K562 (cell line): ENCODE data around the gene MED16. TPM values are rescaled to one million over a fixed set of nuclear protein-coding genes. Genes with fewer than 3 reads are reported as not detected.
A peak's percentile ranks its signal among the peaks of the same experiment; 100 is the strongest.

Source experiments
- FOS ChIP-seq: IDR thresholded peaks from 3 replicates; pipeline ENCODE4 v1.6.1; 2011; ENCODE audit not compliant: insufficient read length; ENCODE audit errors: extremely low read depth
- GABPB2 ChIP-seq: fragments of 250-450 bp; sonication (Bioruptor Pico); conservative IDR thresholded peaks from 2 replicates; pipeline ENCODE4 v1.5.1; 2021; ENCODE audit warnings: mild to moderate bottlenecking
- ILF3 ChIP-seq: fragments of 450-650 bp; IDR thresholded peaks from 2 replicates; pipeline ENCODE4 v1.6.1; 2018; ENCODE audit warnings: antibody characterized with exemption, mild to moderate bottlenecking, moderate library complexity, borderline replicate concordance
- JUN ChIP-seq, 2 experiments: sonication (generic) in 1 of 2; formaldehyde crosslinking in 1 of 2; IDR thresholded peaks; 2 replicates each; pipeline versions ENCODE4 v1.6.1 to v1.8.0; 2012 to 2022; ENCODE audit warnings: borderline replicate concordance in 2 of 2, mild to moderate bottlenecking in 2 of 2, improper control_type of control experiment in 1 of 2, low read depth in 1 of 2, low read length in 1 of 2, missing genetic modification reagents in 1 of 2
- KDM1A ChIP-seq, 2 experiments: fragments of 450-650 bp; IDR thresholded peaks; 2 replicates each; pipeline ENCODE4 v1.6.1; 2016; ENCODE audit warnings: mild to moderate bottlenecking in 2 of 2
- L3MBTL2 ChIP-seq: fragments of 450-650 bp; IDR thresholded peaks from 2 replicates; pipeline ENCODE4 v1.6.1; 2016; ENCODE audit warnings: mild to moderate bottlenecking, moderate library complexity
- POLR2AphosphoS5 ChIP-seq: IDR thresholded peaks from 2 replicates; pipeline ENCODE4 v1.6.1; 2011; ENCODE audit warnings: mild to moderate bottlenecking, low read depth, low read length, moderate library complexity; ENCODE audit not compliant: control insufficient read depth, insufficient read depth
- PRMT5 ChIP-seq: sonication (generic); formaldehyde crosslinking; IDR thresholded peaks from 2 replicates; pipeline ENCODE4 v1.5.0; 2020; ENCODE audit warnings: missing genetic modification reagents
- RBM25 ChIP-seq: fragments of 200-400 bp; formaldehyde crosslinking; IDR thresholded peaks from 2 replicates; pipeline ENCODE4 v1.6.1; 2018; ENCODE audit warnings: low read length, low read depth, moderate library complexity; ENCODE audit not compliant: severe bottlenecking
- SIN3A ChIP-seq, 2 experiments: fragments of 150-350 bp in 1 of 2; IDR thresholded peaks; 2 replicates each; pipeline ENCODE4 v1.6.1; 2011 to 2016; ENCODE audit warnings: borderline replicate concordance in 2 of 2, low read depth in 2 of 2, low read length in 2 of 2, mild to moderate bottlenecking in 2 of 2, moderate library complexity in 2 of 2; ENCODE audit not compliant: control insufficient read depth in 1 of 2
- polyA plus RNA-seq, 8 experiments: library from polyadenylated mRNA; depleted of rRNA in 4 of 8; stranded (reverse) in 5 of 8; unstranded in 3 of 8; fragments of >200 nt; fragmentation: Nextera tagmentation in 2 of 8; fragmentation: Illumina TruSeq in 1 of 8; extraction: Ambion mirVana in 2 of 8; extraction: Trizol in 1 of 8; gene quantifications; 2 replicates each; pipeline versions ENCODE4 v1.2.1 to v1.2.3, GENCODE V29; 2011 to 2014; ENCODE audit warnings: inconsistent platforms in 1 of 8, missing spikeins in 1 of 8
- total RNA-seq, 7 experiments: library from RNA; depleted of rRNA in 6 of 7; stranded (reverse); fragments of >200 nt in 6 of 7; fragmentation: Illumina TruSeq in 2 of 7; extraction: Trizol in 2 of 7; gene quantifications; 2 replicates each; pipeline versions ENCODE4 v1.2.1 to v1.2.3, GENCODE V29; 2011 to 2021; ENCODE audit warnings: low replicate concordance in 1 of 7
- TF ChIP-seq, protein P1 (sequence below): sonication (generic); formaldehyde crosslinking; IDR thresholded peaks from 2 replicates; pipeline ENCODE4 v1.8.1; 2023; ENCODE audit warnings: mild to moderate bottlenecking, missing genetic modification reagents
- TF ChIP-seq, protein P2 (sequence below), 2 experiments: fragments of 450-650 bp; conservative IDR thresholded peaks; 2 replicates each; pipeline ENCODE4 v1.6.1; 2017; ENCODE audit warnings: mild to moderate bottlenecking in 2 of 2, moderate library complexity in 2 of 2
- TF ChIP-seq, protein P3 (sequence below): fragments of 250-450 bp; sonication (Bioruptor Pico); IDR thresholded peaks from 2 replicates; pipeline ENCODE4 v1.5.1; 2021; ENCODE audit warnings: mild to moderate bottlenecking
- TF ChIP-seq, protein P4 (sequence below): sonication (generic); formaldehyde crosslinking; IDR thresholded peaks from 2 replicates; pipeline ENCODE4 v1.8.1; 2023; ENCODE audit warnings: mild to moderate bottlenecking, missing genetic modification reagents
- TF ChIP-seq, protein P5 (sequence below), 2 experiments: fragments of 450-650 bp in 1 of 2; IDR thresholded peaks; 2 replicates each; pipeline ENCODE4 v1.6.1; 2011 to 2017; ENCODE audit warnings: low read depth in 2 of 2, antibody characterized with exemption in 1 of 2, borderline replicate concordance in 1 of 2, low read length in 1 of 2, mild to moderate bottlenecking in 1 of 2, mixed read lengths in 1 of 2; ENCODE audit not compliant: control insufficient read depth in 1 of 2

The MED16 gene
- total and polyA plus RNA-seq, 9 of the 15 experiments (the other 6 are each of a cell fraction or from before 2014, with no cell fraction given): 0.89 to 59.9 (median 8.6) TPM

DNA sequence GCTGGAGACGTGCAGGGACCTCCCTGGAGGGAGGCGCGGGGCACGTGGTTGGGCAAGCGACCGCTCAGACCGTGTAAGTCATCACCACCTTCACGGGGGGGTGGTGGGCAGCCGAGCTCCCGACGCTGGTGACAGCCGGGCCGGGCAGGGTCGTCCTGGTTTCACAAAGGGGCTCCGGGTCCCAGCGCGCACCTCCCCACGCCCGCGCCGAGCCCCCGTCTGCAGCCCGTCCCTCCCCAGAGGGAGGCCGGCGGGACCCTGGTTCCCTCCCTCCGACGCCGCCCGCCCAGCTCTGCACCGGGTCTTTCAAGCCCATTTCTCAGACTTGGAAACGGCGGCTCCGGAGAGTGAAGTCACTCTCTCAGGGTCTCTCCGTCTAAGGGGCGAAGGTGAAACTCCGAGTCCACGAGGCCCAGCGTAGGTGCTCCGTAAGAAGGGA is 32.1 kb upstream of the MED16 start (continued):
- TF ChIP-seq, protein P1, sequence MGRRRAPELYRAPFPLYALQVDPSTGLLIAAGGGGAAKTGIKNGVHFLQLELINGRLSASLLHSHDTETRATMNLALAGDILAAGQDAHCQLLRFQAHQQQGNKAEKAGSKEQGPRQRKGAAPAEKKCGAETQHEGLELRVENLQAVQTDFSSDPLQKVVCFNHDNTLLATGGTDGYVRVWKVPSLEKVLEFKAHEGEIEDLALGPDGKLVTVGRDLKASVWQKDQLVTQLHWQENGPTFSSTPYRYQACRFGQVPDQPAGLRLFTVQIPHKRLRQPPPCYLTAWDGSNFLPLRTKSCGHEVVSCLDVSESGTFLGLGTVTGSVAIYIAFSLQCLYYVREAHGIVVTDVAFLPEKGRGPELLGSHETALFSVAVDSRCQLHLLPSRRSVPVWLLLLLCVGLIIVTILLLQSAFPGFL (CRISPR knock-in tag): no peak
- TF ChIP-seq GABPB2: no peak
- 0 out of 2 replicates have a peak, but pooled peaks have one; percentile 2 for TF ChIP-seq POLR2AphosphoS5
- TF ChIP-seq, protein P2, sequence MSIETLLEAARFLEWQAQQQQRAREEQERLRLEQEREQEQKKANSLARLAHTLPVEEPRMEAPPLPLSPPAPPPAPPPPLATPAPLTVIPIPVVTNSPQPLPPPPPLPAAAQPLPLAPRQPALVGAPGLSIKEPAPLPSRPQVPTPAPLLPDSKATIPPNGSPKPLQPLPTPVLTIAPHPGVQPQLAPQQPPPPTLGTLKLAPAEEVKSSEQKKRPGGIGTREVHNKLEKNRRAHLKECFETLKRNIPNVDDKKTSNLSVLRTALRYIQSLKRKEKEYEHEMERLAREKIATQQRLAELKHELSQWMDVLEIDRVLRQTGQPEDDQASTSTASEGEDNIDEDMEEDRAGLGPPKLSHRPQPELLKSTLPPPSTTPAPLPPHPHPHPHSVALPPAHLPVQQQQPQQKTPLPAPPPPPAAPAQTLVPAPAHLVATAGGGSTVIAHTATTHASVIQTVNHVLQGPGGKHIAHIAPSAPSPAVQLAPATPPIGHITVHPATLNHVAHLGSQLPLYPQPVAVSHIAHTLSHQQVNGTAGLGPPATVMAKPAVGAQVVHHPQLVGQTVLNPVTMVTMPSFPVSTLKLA (conservative IDR thresholded peaks at IDR 0.05): peak; percentile 88 to 91
- peak; percentile 83 to 91 for TF ChIP-seq KDM1A (IDR thresholded peaks at IDR 0.05)
- peak; percentile 36; the same call in 1 of the 2 replicates for TF ChIP-seq JUN (IDR thresholded peaks at IDR 0.05; ENCODE audit: borderline replicate concordance, low read depth, low read length)
- peak; percentile 87 for TF ChIP-seq JUN (CRISPR knock-in tag; IDR thresholded peaks at IDR 0.05; ENCODE audit: borderline replicate concordance)
- TF ChIP-seq, protein P3, sequence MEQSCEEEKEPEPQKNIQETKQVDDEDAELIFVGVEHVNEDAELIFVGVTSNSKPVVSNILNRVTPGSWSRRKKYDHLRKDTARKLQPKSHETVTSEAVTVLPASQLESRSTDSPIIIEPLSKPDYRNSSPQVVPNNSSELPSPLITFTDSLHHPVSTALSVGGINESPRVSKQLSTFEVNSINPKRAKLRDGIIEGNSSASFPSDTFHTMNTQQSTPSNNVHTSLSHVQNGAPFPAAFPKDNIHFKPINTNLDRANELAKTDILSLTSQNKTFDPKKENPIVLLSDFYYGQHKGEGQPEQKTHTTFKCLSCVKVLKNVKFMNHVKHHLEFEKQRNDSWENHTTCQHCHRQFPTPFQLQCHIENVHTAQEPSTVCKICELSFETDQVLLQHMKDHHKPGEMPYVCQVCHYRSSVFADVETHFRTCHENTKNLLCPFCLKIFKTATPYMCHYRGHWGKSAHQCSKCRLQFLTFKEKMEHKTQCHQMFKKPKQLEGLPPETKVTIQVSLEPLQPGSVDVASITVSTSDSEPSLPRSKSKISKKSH (CRISPR knock-in tag): no peak
- TF ChIP-seq PRMT5 (CRISPR knock-in tag): no peak
- TF ChIP-seq RBM25: peak; percentile 89
- TF ChIP-seq FOS: no peak
- peak; percentile 50 for TF ChIP-seq L3MBTL2
- peak; percentile 27 to 30; a peak in 2 of 4 replicates for TF ChIP-seq SIN3A (IDR thresholded peaks at IDR 0.05; ENCODE audit: borderline replicate concordance in 2 of 2, control insufficient read depth in 1 of 2, low read depth in 2 of 2, low read length in 2 of 2)
- TF ChIP-seq, protein P4, sequence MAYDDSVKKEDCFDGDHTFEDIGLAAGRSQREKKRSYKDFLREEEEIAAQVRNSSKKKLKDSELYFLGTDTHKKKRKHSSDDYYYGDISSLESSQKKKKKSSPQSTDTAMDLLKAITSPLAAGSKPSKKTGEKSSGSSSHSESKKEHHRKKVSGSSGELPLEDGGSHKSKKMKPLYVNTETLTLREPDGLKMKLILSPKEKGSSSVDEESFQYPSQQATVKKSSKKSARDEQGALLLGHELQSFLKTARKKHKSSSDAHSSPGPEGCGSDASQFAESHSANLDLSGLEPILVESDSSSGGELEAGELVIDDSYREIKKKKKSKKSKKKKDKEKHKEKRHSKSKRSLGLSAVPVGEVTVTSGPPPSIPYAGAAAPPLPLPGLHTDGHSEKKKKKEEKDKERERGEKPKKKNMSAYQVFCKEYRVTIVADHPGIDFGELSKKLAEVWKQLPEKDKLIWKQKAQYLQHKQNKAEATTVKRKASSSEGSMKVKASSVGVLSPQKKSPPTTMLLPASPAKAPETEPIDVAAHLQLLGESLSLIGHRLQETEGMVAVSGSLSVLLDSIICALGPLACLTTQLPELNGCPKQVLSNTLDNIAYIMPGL: peak; percentile 49; the same call in 1 of the 2 replicates
- TF ChIP-seq, protein P5, sequence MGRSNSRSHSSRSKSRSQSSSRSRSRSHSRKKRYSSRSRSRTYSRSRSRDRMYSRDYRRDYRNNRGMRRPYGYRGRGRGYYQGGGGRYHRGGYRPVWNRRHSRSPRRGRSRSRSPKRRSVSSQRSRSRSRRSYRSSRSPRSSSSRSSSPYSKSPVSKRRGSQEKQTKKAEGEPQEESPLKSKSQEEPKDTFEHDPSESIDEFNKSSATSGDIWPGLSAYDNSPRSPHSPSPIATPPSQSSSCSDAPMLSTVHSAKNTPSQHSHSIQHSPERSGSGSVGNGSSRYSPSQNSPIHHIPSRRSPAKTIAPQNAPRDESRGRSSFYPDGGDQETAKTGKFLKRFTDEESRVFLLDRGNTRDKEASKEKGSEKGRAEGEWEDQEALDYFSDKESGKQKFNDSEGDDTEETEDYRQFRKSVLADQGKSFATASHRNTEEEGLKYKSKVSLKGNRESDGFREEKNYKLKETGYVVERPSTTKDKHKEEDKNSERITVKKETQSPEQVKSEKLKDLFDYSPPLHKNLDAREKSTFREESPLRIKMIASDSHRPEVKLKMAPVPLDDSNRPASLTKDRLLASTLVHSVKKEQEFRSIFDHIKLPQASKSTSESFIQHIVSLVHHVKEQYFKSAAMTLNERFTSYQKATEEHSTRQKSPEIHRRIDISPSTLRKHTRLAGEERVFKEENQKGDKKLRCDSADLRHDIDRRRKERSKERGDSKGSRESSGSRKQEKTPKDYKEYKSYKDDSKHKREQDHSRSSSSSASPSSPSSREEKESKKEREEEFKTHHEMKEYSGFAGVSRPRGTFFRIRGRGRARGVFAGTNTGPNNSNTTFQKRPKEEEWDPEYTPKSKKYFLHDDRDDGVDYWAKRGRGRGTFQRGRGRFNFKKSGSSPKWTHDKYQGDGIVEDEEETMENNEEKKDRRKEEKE (IDR thresholded peaks at IDR 0.05; ENCODE audit: borderline replicate concordance in 1 of 2, control insufficient read depth in 1 of 2, low read depth in 2 of 2, low read length in 1 of 2): no peak
- TF ChIP-seq ILF3: no peak; the same call in 1 of the 2 replicates
